Skeletal muscle tissue (tissue), 4 donors: ENCODE data around the gene TBX6. TPM values are rescaled to one million over a fixed set of nuclear protein-coding genes. Genes with fewer than 3 reads are reported as not detected.
A peak's percentile ranks its signal among the peaks of the same experiment; 100 is the strongest.
"Not testable (repeated sequence)": the region's sequence is repeated elsewhere in the genome, so short reads cannot be mapped to it uniquely, and the experiment has no call there.

ENCODE experiments used
- H3K27ac ChIP-seq: one replicate; pipeline ENCODE4 v1.7.0; 2013; ENCODE audit warnings: mild to moderate bottlenecking, low read depth, low read length, inconsistent platforms
- H3K27me3 ChIP-seq, 3 donors: one replicate each; pipeline ENCODE4 v1.7.0; 2013; ENCODE audit warnings: low read length in 3 of 3; ENCODE audit not compliant: control insufficient read depth in 3 of 3, insufficient read depth in 3 of 3
- H3K36me3 ChIP-seq, 3 donors: one replicate each; pipeline ENCODE4 v1.7.0; 2013; ENCODE audit warnings: low read length in 3 of 3; ENCODE audit not compliant: control insufficient read depth in 3 of 3, insufficient read depth in 3 of 3
- H3K4me1 ChIP-seq, 3 donors: one replicate each; pipeline ENCODE4 v1.7.0; 2013; ENCODE audit warnings: low read length in 3 of 3, mild to moderate bottlenecking in 3 of 3; ENCODE audit not compliant: control insufficient read depth in 3 of 3, insufficient read depth in 3 of 3
- H3K4me3 ChIP-seq, 3 donors: one replicate each; pipeline ENCODE4 v1.7.0; 2013; ENCODE audit warnings: low read length in 3 of 3
- H3K9ac ChIP-seq, 3 donors: one replicate each; pipeline ENCODE4 v1.7.0; 2013; ENCODE audit warnings: low read length in 3 of 3, mild to moderate bottlenecking in 3 of 3, moderate library complexity in 2 of 3, low read depth in 1 of 3
- H3K9me3 ChIP-seq, 3 donors: one replicate each; pipeline ENCODE4 v1.7.0; 2013; ENCODE audit warnings: low read length in 3 of 3; ENCODE audit not compliant: control insufficient read depth in 3 of 3
- total RNA-seq: library from RNA; depleted of rRNA; stranded (reverse); fragments of >200 nt; gene quantifications from one replicate; pipeline ENCODE4 v1.2.3, GENCODE V29; 2014
- donor health status: Osteomylitis.

The TBX6 gene
- total RNA-seq, 1 donor from 2014 or later = not detected

GRCh38 chr16:30054959-30055553 is 36.7 kb downstream of the TBX6 start:
- Histone ChIP-seq H3K27ac (no peak overlapping the region), H3K36me3 (no peaks in the 10 kb centered on the region), H3K9me3 (no peaks in the 10 kb centered on the region), H3K4me1 (peaks cover 16 to 43% (median 17%) of the 10 kb centered on the region in 3 donors), H3K27me3 (no peaks in the 10 kb centered on the region), H3K4me3 (no peak overlapping the region), H3K9ac (no peak overlapping the region)

DNA sequence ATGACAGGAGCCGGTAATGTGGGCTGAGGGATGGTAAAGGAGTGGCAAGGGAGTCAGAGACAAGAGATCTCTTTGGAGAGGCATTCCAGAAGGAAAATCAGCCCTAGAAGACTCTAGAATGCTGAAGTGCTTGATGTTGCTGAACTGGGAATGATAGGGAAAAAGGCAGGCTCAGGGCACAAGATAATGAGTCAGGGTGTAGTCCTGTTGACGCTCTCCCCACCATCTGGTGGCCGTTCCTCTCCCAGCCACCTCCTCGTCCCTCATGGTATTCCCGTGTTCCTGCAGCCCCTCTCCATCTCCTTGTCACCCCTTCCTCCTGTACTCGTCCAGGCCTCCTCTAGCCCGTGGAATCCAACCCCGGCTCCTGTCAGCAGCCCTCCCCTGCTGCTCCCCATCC is 37.3 kb downstream of the TBX6 start:
- Histone ChIP-seq H3K36me3 (no peaks in the 10 kb centered on the region), H3K9me3 (no peaks in the 10 kb centered on the region), H3K27ac (no peak overlapping the region), H3K4me3 (no peak overlapping the region), H3K9ac (peak overlapping the region in 1 of 3 donors; percentile 16), H3K27me3 (no peaks in the 10 kb centered on the region), H3K4me1 (peaks cover 13 to 37% (median 16%) of the 10 kb centered on the region in 3 donors)

DNA sequence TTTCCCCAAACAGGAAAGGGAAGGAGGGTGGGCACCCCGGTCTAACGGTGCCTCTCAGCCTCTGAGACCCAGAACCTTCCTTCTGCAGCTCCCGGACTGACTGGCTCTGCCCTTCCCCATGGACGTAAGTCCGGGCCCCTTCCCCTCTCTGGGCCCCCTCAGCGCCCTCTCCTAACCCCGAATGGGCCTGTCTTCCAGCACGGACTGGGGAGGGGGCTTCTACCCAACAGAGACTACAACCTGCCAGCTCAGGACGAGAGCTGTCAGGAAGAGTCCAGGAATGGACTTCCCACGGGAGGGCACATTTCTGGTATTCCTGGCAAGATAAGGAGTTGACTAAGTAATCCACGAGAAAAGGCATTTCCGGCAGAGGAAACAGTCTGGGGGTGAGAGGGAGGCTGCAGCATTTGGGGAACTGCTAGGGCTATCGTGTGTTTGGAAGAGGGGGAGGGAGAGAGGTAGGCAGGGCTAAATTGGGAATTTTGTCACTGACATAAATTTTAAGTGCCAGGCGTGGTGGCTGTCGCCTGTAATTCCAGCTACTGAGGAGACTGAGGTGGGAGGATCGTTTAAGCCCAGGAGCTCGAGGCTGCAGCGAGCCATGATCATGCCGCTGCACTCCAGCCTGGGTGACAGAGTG is 38.2 kb downstream of the TBX6 start:
- peak overlapping the region; percentile 57 to 70 (median 70) for H3K9ac ChIP-seq

GRCh38 chr16:30052671-30053372 is 38.9 kb downstream of the TBX6 start:
- Histone ChIP-seq H3K4me3 (peak overlapping the region; percentile 78 to 82 (median 80)), H3K27ac (peak overlapping the region; percentile 51), H3K9me3 (no peaks in the 10 kb centered on the region), H3K27me3 (no peaks in the 10 kb centered on the region), H3K36me3 (no peaks in the 10 kb centered on the region), H3K9ac (peak overlapping the region; percentile 57 to 70 (median 70)), H3K4me1 (peaks cover 9 to 25% (median 14%) of the 10 kb centered on the region in 3 donors)

More for the DNA sequence above, 38.2 kb downstream of the TBX6 start:
- H3K4me1 ChIP-seq = peaks cover 9 to 32% (median 14%) of the 10 kb centered on the region in 3 donors
- no peaks in the 10 kb centered on the region for H3K9me3 ChIP-seq
- H3K27me3 ChIP-seq = no peaks in the 10 kb centered on the region
- H3K4me3 ChIP-seq = peak overlapping the region; percentile 78 to 82 (median 80)
- H3K27ac ChIP-seq = peak overlapping the region; percentile 51
- no peaks in the 10 kb centered on the region for H3K36me3 ChIP-seq

GRCh38 chr16:30051518-30051917 is 40.2 kb downstream of the TBX6 start:
- Histone ChIP-seq H3K9ac (no peak overlapping the region), H3K4me3 (no peak overlapping the region), H3K36me3 (no peaks in the 10 kb centered on the region), H3K27ac (no peak overlapping the region), H3K27me3 (no peaks in the 10 kb centered on the region), H3K4me1 (peaks cover 6 to 18% (median 11%) of the 10 kb centered on the region in 3 donors), H3K9me3 (no peaks in the 10 kb centered on the region)

DNA sequence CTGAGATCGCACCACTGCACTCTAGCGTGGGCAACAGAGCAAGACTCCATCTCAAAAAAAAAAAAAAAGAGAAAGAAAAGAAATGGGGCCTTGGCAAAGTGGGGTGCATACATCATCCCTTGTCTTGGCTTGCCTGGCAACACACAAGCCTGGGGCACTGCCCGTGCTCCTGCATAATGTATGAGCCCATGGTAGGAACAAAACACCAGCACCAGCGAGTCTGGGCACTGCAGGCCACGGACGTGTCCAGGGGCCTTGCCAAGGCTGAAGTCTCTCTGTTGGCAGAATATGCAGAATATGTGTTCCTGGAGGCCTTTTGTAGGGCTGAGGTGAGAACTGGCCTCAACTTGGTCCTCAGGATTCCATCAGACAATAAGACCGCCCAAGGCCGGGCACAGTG is 41.9 kb downstream of the TBX6 start:
- H3K36me3 ChIP-seq = no peaks in the 10 kb centered on the region
- no peak overlapping the region for H3K27ac ChIP-seq
- H3K27me3 ChIP-seq = peaks cover 0 to 4% (median 0%) of the 10 kb centered on the region in 3 donors
- no peaks in the 10 kb centered on the region for H3K9me3 ChIP-seq
- H3K4me1 ChIP-seq = peaks cover 6 to 12% (median 11%) of the 10 kb centered on the region in 3 donors
- H3K4me3 ChIP-seq = no peak overlapping the region
- H3K9ac ChIP-seq = no peak overlapping the region

DNA sequence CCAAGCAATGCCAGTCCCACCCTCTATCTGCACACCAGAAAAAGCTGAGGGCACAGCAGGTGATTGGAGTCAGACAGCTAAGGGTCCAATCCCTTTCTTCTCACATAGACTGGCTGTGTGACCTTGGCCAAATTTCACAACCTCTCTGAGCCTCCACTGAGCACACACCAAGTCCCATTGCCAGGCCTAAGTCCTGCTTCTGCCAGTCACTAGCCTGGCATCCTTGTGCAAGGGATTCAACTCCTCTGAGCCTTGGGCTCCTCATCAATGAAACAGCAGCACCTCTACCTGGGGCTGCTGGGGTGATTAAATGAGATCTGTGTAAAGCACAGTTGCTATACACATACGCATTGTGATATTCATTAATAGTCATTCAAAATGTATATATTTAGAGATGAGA is 45.1 kb downstream of the TBX6 start:
- peaks cover 0 to 4% (median 0%) of the 10 kb centered on the region in 3 donors for H3K27me3 ChIP-seq
- H3K27ac ChIP-seq = no peak overlapping the region
- no peak overlapping the region for H3K4me3 ChIP-seq
- H3K9me3 ChIP-seq = no peaks in the 10 kb centered on the region
- H3K4me1 ChIP-seq = peaks cover 0 to 2% (median 0%) of the 10 kb centered on the region in 3 donors
- H3K9ac ChIP-seq = no peak overlapping the region
- no peaks in the 10 kb centered on the region for H3K36me3 ChIP-seq

DNA sequence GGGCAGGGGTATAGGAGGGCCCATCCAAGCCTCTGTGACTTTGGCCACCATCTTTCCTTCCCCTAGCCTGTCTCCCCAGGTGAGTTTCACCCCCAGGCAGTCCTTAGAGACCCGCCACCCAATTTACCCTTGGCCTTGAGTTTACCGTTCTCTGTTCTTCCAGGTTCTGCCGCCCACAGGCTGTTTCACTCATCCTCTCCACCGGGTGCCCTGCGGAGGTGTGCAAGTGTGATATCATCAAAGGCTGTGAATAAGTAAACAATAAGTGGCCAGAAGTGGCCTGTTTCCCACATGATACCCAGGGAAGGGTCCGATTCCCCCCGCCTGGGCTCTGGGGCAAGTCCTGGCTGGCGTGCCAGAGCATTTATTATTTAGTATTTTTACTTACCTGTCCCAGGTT is 45.5 kb downstream of the TBX6 start:
- Histone ChIP-seq H3K27ac (no peak overlapping the region), H3K9ac (no peak overlapping the region), H3K4me3 (no peak overlapping the region), H3K36me3 (no peaks in the 10 kb centered on the region), H3K27me3 (peaks cover 0 to 4% (median 0%) of the 10 kb centered on the region in 3 donors), H3K4me1 (peaks cover 0 to 2% (median 0%) of the 10 kb centered on the region in 3 donors), H3K9me3 (no peaks in the 10 kb centered on the region)

DNA sequence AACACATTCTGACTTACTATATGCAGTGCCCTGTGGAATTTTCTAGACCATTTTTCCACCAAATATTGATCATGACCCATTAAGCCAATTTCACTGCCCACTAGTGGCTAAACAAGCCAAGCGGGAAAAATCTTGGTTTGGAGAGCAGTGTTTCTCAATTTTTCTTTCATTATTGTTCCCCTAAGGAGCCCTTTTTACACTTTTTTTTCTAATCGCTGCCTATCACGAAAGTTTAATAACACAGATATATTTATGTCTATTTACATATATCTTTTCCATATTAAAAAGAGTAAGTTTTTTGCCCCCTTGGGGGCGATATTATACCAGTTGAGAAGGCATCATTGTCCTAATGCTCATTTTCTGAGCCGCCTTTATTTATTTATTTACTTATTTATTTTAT is 49.9 kb downstream of the TBX6 start:
- Histone ChIP-seq H3K9me3 (no peaks in the 10 kb centered on the region), H3K36me3 (no peaks in the 10 kb centered on the region), H3K27me3 (peaks cover 0 to 4% (median 0%) of the 10 kb centered on the region in 3 donors), H3K4me1 (peaks cover 0 to 2% (median 0%) of the 10 kb centered on the region in 3 donors), H3K9ac (no peak overlapping the region), H3K4me3 (no peak overlapping the region), H3K27ac (no peak overlapping the region)

GRCh38 chr16:30040690-30041089 is 51.0 kb downstream of the TBX6 start:
- H3K27me3 ChIP-seq, H3K27ac ChIP-seq, H3K4me3 ChIP-seq, H3K4me1 ChIP-seq, H3K9ac ChIP-seq, H3K9me3 ChIP-seq, H3K36me3 ChIP-seq: not testable (repeated sequence)
